A673 (cell line): ENCODE results near the gene CIBAR2. TPM values are rescaled to one million over a fixed set of nuclear protein-coding genes. Genes with fewer than 3 reads are reported as not detected.

Experiments used
- BruUV-seq: library from RNA; stranded (reverse); fragments of 400-500 nt; replicated peaks from 2 replicates; lab custom pipeline; 2021; lab: Mats Ljungman, UMichigan
- CTCF ChIA-PET: fragments of 300-600 bp; sonication (Branson Sonifier 250); formaldehyde crosslinking; loops from one replicate; lab custom pipeline; 2022; ENCODE audit warnings: antibody characterized with exemption; lab: Charles Lee
- POLR2A ChIA-PET: fragments of 300-600 bp; sonication (Branson Sonifier 250); formaldehyde crosslinking; loops from one replicate; lab custom pipeline; 2022; ENCODE audit warnings: antibody characterized with exemption; ENCODE audit not compliant: low non-redundant PET; lab: Charles Lee
- DNase-seq: peaks from one replicate; pipeline ENCODE4 v3.0.0-alpha.2; 2015; ENCODE audit warnings: low spot score
- H3K27ac ChIP-seq: fragments of 200-600 bp; sonication (generic); 2 replicates; pipeline ENCODE4 v1.5.1; 2016; ENCODE audit warnings: mixed run types, low read depth, mild to moderate bottlenecking, mixed read lengths, antibody characterized with exemption, low read length; ENCODE audit not compliant: poor library complexity, severe bottlenecking
- H3K27me3 ChIP-seq: fragments of 200-600 bp; sonication (generic); replicated peaks from 2 replicates; pipeline ENCODE4 v1.6.1; 2017; ENCODE audit warnings: mixed run types, low read depth, mild to moderate bottlenecking, mixed read lengths, antibody characterized with exemption, low read length; ENCODE audit not compliant: insufficient read depth, poor library complexity
- H3K36me3 ChIP-seq: fragments of 200-600 bp; sonication (generic); 2 replicates; pipeline ENCODE4 v1.6.1; 2016; ENCODE audit warnings: mixed run types, mild to moderate bottlenecking, mixed read lengths, antibody characterized with exemption, low read length; ENCODE audit not compliant: insufficient read depth, poor library complexity, severe bottlenecking
- H3K4me1 ChIP-seq: fragments of 200-600 bp; sonication (generic); 2 replicates; pipeline ENCODE4 v1.6.1; 2017; ENCODE audit warnings: mixed run types, mild to moderate bottlenecking, mixed read lengths, antibody characterized with exemption, low read length; ENCODE audit not compliant: insufficient read depth, poor library complexity, severe bottlenecking
- H3K4me3 ChIP-seq: fragments of 200-600 bp; sonication (generic); 2 replicates; pipeline ENCODE4 v1.5.1; 2016; ENCODE audit warnings: low read depth, mixed run types, mild to moderate bottlenecking, mixed read lengths, low read length; ENCODE audit not compliant: poor library complexity, severe bottlenecking
- H3K9me3 ChIP-seq: fragments of 200-600 bp; sonication (generic); 2 replicates; pipeline ENCODE4 v1.6.1; 2016; ENCODE audit warnings: mixed run types, low read depth, mild to moderate bottlenecking, mixed read lengths, antibody characterized with exemption, low read length; ENCODE audit not compliant: poor library complexity, severe bottlenecking
- EZH2 ChIP-seq: fragments of 200-600 bp; sonication (generic); IDR thresholded peaks from 2 replicates; pipeline ENCODE4 v1.6.1; 2017; ENCODE audit warnings: borderline replicate concordance, low read depth, mild to moderate bottlenecking, mixed read lengths, antibody characterized with exemption, low read length; ENCODE audit not compliant: poor library complexity, severe bottlenecking
- intact Hi-C: fragments of 100-400 bp; cut with micrococcal nuclease; formaldehyde crosslinking; loops from one replicate; pipeline ENCODE4 v1.10.0; 2022; ENCODE audit not compliant: unreplicated experiment
- total RNA-seq: library from RNA; stranded (reverse); gene quantifications from 2 replicates; pipeline ENCODE4 v1.2.3, GENCODE V29; 2021
- TF ChIP-seq, protein P1 (sequence below): fragments of 300-800, 200-600 bp; sonication (generic); conservative IDR thresholded peaks from 2 replicates; pipeline ENCODE4 v1.5.1; 2017; ENCODE audit warnings: low read depth, mild to moderate bottlenecking, antibody characterized with exemption, low read length, moderate library complexity, mixed read lengths

Gene CIBAR2
- total RNA-seq, 1 experiment from 2014 or later = not detected

DNA sequence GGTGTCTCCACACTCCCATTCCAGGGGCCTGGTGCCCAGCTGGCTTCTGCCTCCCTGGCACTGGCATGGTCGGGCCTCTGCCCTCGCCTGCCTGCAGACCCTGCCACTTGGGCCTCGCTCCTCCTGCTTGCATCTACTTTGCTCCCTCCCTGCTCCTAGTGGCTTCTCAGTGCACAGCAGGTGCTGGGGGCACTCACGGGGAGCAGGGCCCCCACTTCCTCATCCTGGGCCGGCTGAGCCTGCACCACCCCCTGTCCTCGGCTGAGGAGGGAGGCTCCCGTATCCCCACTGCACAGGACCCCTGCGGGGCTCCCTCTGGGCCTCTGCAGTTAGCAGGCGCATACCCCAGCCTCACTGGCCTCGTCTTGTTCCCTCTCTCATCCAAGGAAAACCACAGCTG lies 35.2 kb downstream of the CIBAR2 start:
- no TSS peak for BruUV-seq
- TF ChIP-seq, protein P1, sequence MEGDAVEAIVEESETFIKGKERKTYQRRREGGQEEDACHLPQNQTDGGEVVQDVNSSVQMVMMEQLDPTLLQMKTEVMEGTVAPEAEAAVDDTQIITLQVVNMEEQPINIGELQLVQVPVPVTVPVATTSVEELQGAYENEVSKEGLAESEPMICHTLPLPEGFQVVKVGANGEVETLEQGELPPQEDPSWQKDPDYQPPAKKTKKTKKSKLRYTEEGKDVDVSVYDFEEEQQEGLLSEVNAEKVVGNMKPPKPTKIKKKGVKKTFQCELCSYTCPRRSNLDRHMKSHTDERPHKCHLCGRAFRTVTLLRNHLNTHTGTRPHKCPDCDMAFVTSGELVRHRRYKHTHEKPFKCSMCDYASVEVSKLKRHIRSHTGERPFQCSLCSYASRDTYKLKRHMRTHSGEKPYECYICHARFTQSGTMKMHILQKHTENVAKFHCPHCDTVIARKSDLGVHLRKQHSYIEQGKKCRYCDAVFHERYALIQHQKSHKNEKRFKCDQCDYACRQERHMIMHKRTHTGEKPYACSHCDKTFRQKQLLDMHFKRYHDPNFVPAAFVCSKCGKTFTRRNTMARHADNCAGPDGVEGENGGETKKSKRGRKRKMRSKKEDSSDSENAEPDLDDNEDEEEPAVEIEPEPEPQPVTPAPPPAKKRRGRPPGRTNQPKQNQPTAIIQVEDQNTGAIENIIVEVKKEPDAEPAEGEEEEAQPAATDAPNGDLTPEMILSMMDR = no peak
- no peak for TF ChIP-seq EZH2
- Histone ChIP-seq H3K27ac (no peak overlapping the region), H3K9me3 (no peaks in the 10 kb centered on the region), H3K36me3 (no peaks in the 10 kb centered on the region), H3K4me3 (no peak overlapping the region), H3K27me3 (no peaks in the 10 kb centered on the region), H3K4me1 (no peaks in the 10 kb centered on the region)
- ChIA-PET POLR2A (no interaction called here), CTCF (interaction anchor here (0.9 kb wide), 1 partner anchor 9 kb away, joined by 4 read pairs; no protein-coding TSS in a partner anchor)
- DNase-seq = no peak
- intact Hi-C loops = no loop called here

DNA sequence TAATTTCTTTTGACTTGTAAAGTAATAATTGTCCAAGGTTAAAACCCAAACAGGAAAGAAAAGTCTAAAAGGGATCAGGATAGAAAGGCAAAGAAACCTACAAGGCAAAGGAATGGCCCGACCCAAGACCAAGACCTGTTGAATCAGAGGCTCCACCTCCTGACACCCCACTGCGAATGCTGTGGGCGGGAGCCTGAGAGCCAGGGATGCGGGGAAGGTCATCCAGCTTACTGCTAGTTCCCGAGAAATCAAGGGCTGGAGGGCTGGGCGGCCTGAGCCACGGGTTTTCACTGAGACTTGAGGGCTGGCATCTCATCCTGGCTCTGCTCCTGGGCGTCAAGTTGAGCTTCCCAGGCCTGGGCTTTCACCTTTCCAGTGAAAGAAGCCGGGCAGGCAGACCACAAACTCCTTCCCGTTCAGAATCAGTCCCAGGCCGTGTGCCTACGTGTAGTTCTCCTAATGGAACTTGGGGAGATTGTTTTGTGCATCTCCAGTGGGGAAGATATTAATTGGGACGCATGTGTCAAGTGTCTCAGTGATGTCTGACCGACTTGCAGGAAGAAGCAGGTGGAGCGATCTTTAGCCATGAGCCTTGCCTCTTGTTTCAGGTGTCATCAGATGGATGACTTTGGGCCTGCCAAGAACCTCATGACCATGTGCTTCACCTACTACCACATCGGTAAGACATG lies 36.9 kb downstream of the CIBAR2 start:
- Histone ChIP-seq H3K4me1 (no peaks in the 10 kb centered on the region), H3K4me3 (no peak overlapping the region), H3K36me3 (no peaks in the 10 kb centered on the region), H3K9me3 (no peaks in the 10 kb centered on the region), H3K27me3 (no peaks in the 10 kb centered on the region), H3K27ac (no peak overlapping the region)
- TF ChIP-seq EZH2 = no peak
- TF ChIP-seq, protein P1 = no peak
- BruUV-seq = no TSS peak
- intact Hi-C loops = no loop called here
- CTCF ChIA-PET = no interaction called here
- POLR2A ChIA-PET = interaction anchor here (0.6 kb wide), 1 partner anchor 564 kb away, joined by 5 read pairs; no protein-coding TSS in a partner anchor
- no peak for DNase-seq

DNA sequence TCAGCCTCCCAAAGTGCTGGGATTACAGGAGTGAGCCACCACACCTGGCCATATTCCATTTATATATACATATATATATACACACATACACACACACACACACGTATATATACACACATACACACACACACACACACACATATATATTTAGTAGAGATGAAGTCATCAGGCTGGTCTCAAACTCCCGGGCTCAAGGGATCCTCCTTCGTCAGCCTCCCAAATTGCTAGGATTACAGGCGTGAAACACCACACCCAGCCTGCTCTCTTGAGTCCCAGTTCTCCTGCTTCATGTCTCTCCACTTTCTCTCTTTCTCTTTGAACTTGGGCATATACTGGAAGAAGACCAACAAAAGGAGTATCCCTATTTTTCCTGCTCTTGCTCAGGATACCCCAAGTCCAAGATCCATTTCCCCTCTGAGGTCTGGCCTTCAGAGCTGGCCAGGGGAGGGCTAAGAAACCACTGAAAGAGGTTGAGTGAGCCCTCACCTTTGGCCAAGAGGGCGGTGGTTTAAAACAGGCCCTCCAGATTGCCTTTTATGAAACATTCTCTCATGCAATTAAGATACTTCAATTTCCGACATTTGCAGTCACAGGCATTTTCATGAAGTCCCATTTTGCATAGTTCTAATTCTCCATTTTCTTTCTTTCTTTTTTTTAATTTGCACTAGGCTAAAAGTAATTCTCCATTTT lies 37.9 kb downstream of the CIBAR2 start:
- BruUV-seq = no TSS peak
- CTCF ChIA-PET = interaction anchor here (0.6 kb wide), 1 partner anchor 564 kb away, joined by 4 read pairs; no protein-coding TSS in a partner anchor

More for the DNA sequence above, 37.9 kb downstream of the CIBAR2 start:
- intact Hi-C loops = no loop called here
- H3K27ac ChIP-seq = no peak overlapping the region
- no peaks in the 10 kb centered on the region for H3K27me3 ChIP-seq
- POLR2A ChIA-PET = no interaction called here
- H3K9me3 ChIP-seq = no peaks in the 10 kb centered on the region
- H3K4me1 ChIP-seq = no peaks in the 10 kb centered on the region
- H3K36me3 ChIP-seq = no peaks in the 10 kb centered on the region
- DNase-seq = no peak
- TF ChIP-seq, protein P1 = no peak
- no peak for TF ChIP-seq EZH2
- no peak overlapping the region for H3K4me3 ChIP-seq
